Stimulated activated CD4-positive, alpha-beta T cell treated with anti-CD3 and anti-CD28 coated beads, Interleukin-2, amount 100 ng/mL, for 48 hours (primary cell): ENCODE measurements around the gene C19orf73.
"Not testable (repeated sequence)": the region's sequence is repeated elsewhere in the genome, so short reads cannot be mapped to it uniquely, and the experiment has no call there.

Experiments used
- DNase-seq, 2 donors: peaks; one replicate each; pipeline ENCODE4 v3.0.0-alpha.2; 2020

C19orf73 gene

DNA sequence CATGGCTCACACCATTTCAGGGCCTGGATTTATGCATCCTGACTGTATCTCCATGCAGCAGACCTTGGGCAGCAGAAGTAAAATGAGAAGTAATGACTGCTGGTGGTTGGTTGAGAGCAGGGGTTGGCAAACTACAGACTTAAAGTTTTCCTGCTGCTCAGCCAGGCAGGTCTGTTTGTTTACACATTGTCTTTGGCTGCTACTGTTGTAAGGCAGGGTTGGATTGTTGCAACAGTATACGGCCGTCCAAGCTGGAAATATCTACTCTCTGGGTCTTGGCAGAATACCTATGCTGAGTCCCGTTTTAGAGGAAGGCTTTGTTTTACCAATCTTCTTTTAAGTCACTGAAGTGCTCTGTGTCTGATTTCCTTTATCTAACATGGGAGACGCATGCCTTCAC is 20.1 kb downstream of the C19orf73 start:
- no peak for DNase-seq

DNA sequence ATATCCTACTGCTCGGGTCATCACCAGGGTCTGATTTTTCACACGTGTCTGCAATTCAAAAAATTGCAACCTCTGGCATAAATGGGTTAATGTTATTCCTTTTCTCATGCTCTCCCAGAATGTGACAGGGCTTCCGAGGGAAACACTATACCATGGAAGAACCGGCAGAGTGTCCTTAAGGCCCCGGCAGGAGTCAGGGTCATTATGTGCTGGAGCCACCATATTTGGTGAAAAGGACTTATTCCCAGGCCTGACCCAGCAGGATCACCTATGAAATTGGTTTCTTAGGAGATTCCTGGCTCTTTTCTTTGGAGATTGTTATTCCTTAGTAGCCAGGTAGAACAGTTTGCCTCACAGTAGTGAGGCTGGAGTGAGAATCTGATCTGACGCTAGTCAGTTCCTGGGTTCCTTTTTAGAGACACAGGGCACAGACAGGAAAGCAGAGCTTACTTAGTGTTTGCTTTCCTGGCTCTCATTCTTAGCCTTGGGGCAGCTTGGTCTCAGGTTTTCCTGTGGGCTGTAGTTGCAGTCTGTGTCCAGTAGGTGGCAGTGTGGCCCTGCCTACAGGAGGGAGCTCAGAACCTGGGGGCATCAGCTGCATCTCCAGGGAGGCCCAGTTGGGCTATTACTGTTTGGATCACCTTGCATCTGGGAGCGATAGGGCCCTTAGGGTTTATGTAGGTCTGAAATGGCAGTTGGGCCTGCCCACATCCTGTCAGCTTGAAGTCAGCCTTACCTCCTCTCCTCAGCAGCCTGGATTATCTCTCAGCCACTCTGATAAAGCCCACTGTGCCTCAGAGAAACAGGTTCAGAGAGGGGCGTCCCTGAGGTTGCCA is 21.3 kb downstream of the C19orf73 start:
- peak; percentile 68 to 74 for DNase-seq

DNA sequence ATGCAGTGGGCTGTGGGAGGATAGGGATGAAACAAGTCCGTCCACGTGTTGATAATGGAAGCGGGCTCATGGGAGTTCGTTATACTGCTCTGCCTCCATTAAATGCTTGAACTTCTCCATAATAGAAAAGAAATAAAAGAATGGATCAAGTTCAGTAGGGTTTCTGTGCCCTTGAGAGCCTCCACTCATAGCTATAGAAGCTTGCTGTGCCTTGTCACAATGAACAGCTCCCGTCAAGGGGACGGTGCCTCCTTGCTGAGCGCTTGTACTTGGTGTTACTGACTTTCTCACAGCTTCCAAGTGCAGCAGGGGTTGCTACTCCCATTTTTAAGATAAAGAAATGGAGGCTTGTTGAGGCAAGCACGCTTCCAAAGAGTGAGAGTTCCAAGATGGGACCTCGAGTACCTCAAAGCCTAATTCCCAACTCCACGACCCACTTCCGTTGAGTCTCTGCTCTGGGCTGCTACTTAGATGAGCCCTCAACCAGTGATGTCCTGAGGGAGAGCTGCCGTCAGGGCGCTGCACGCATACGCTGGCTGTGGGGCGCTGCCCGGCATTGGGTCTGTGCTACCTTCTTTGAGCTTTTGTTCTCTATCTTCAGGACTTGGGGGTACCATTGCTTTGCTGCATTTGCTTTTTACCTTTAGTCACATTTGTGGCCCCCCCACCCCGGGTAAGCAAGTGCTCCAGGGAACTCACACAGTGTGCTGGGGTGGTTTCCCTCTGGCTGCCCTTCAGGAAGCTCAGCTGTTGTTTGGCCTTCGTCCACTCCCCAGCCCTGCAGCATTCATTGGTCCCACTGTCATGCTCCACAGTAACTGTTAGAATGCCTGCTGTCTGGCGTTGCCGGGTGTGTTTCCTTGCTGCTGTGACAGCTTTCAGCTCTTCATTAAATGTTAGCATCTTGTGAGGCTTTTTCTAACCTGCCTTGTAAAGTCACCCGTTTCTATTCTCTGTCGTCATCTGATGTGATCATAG is 24.1 kb downstream of the C19orf73 start:
- no peak for DNase-seq

DNA sequence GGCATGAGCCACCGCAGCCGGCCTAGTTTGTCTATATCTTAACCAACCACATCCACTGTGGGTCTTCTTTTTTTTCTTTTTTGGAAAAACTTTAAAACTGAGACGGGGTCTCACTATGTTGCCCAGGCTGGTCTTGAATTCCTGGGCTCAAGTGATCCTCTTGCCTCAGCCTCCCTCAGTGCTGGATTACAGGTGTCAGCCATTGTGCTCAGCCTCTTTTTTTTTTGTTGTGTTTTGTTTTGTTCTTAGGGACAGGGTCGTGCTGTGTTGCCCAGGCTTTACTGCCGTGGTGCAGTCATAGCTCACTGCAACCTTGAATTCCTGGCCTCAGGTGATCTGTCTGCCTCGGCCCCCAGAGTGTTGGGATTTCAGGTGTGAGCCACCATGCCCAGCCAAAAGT is 26.3 kb downstream of the C19orf73 start:
- no peak for DNase-seq

DNA sequence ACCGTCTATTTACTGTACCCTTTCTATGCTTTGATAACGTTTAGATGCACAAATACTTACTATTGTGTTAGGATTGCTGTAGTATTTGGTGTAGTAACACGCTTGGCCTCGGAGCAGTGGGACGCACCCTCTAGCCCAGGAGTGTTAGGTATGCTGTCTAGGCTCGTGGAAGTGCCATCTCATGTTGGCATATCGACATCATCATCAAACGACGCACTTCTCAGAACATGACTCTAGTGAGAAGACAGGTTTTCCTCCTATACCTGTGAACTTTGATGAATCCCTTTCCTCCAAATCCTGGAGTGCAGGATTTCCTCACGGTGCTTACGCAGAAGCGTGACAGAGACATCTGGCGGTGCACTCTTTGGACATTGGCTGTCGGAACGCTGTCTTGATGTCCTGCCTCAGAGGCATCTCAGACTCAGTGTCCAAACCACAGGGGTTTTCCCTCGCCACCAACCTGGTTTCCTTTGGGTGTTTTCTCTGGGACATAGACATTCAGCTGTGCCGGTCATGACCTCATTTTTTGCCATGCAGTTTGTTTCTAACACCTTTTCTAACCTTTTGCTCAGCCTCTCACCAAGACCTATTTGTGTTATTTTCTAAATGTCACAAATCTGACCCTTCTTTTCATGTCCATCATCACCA is 27.4 kb downstream of the C19orf73 start:
- no peak for DNase-seq

DNA sequence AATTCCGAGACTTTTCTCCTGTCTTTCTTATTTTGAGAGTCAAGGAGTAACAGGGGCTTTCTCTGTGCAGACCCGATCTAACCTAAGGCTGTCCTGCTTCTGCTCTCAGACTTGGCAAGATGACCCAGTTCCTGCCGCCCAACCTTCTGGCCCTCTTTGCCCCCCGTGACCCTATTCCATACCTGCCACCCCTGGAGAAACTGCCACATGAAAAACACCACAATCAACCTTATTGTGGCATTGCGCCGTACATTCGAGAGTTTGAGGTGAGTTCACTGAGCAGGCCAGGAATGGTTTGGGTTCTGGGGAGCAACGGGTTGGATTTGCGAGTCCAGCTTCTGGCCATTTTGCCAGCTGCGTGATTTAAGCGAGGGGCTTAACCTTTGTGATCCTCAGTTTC is 32.6 kb downstream of the C19orf73 start:
- DNase-seq: no peak

DNA sequence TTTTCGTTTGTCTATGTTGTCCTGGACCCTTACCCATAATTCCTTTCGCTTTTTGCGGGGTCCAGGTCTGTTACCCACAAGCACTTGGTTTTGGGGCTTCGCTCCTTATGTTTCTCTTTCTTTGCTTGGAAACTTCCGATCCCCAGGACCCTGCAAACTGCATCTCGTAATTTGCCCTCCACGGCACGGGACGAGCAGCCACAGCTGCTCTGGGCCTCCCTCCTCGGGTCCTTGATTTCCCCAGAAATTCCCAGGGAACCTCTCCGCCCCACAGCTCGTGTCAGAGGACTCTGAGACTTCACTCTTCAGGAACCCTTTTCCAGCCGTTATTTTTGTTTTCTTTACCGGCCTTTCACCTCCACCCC is 33.1 kb downstream of the C19orf73 start:
- DNase-seq: no peak

DNA sequence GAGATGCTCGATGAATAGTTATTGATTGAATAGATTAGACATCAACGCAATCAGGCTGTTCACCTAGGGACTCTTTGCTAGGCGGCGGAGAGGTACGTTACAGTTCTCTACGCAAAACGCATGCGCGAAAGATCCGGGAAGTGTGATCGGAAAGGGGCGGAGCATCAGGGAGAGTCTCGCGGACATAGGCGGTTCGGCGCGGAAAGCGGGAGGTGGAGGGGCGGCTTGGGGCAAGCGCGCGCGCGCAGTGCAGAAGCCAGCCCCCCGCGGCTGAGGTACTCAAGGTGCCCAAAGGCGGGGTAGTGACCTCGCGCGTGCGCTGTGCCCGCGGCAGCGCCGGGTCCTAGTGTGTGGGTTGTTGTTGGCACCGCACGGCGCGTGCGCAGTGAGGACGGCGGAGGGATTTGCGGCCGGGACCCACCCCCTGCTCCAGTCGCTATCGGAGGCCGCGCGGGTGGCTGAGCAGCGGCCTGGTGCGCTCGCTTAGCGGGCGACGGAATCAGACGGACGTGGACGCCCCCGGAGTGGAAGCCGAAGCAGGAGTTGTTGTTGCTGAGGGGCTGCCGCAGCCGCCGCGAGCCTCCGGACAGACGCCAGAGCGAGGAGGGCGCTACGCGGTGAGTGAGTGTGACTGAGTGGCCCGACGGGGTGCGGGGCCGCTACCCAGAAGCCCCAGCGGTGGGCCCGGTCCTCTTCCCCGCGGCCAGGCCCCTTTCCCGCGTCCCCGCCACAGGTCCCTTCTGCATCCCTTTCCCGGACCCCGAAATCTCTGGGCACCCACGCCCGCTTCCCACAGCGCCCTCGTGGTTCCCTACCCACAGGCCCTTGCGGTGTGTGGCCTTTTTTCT is 33.7 kb downstream of the C19orf73 start, which contains the start of gene SNRNP70:
Gene SNRNP70, plus strand, starts transcription at position 432 of the 848 bp plus-strand sequence. CDS start 964 bp downstream, outside the sequence.
- DNase-seq: peak; percentile 97 to 98

DNA sequence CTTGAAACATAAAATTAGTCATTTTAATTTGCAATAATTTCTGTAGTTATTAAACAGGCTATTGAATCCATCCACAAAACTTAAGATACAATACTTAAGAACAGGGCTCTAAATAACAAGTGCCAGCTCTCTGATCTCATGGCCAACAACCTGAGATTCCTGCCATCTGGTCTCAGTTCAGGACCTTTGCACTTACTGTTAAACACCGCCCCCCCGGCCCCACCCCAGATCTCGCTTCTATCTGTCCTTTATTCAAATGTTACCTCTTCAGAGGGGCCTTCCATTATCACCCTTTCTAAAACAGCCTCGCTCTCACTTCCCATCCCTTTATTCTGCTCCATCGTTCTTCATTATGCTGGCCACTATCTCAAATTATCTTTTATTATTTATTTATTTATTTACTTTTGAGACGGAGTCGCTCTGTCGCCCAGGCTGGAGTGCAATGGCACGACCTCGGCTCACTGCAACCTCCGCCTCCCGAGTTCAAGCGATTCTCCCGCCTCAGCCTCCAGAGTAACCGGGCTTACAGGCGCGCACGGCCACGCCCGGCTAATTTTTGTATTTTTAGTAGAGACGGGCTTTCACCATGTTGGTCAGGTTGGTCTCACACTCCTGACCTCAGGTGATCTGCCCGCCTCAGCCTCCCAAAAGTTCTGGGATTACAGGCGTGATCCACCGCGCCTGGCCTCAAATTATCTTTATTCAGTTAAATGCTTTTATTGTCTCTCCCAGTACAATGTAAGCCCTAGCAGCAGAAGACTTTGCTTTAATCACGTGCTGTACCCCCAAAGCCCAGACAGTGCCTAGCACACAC is 34.5 kb downstream of the C19orf73 start:
- no peak for DNase-seq

DNA sequence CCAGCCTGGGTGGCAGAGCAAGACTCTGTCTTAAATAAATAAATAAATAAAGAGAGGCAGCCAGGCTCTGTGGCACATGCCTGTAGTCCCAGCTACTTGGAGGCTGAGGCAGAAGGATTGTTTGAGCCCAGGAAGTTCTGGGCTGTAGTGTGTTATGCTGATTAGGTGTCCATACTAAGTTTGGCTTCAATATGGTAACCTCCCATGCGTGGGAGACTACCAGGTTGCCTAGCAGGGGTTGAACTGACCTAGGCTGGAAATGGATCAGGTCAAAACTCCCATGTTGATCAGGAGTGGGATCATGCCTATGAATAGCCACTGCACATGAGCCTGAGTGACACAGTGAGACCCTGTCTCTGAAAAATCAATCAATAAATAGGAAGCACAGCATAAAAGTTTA is 37.7 kb downstream of the C19orf73 start:
- DNase-seq: no peak

DNA sequence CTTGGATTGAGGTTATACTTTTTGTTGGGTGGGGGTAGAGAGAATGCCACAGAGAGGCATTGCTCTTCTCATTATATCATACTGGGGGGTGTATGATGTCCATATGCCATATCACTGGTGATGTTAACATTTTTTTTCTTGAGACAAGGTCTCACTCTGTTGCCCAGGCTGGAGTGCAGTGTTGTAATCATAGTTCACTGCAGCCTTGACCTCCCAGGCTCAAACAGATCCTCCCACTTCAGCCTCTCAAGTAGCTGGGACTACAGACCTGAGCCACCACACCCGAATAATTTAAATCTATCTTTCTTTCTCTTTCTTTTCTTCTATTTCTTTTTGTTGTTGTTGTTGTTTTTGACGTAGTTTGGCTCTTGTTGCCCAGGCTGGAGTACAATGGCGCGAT is 38.6 kb downstream of the C19orf73 start:
- DNase-seq: no peak

DNA sequence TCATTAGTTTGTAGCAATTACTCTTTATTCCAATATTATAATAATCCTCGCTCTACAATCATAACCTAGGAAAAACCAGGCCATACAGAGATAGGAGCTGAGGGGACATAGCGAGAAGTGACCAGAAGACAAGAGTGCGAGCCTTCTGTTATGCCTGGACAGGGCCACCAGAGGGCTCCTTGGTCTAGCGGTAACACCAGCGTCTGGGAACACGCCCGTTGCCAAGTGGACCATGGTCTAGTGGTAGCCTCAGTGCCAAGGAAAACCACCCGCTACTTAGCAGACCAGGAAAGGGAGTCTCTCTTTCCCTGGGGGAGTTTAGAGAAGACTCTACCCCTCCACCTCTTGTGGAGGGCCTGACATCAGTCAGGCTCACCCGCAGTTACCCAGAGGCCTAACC is 44.1 kb downstream of the C19orf73 start:
- not testable (repeated sequence) for DNase-seq

DNA sequence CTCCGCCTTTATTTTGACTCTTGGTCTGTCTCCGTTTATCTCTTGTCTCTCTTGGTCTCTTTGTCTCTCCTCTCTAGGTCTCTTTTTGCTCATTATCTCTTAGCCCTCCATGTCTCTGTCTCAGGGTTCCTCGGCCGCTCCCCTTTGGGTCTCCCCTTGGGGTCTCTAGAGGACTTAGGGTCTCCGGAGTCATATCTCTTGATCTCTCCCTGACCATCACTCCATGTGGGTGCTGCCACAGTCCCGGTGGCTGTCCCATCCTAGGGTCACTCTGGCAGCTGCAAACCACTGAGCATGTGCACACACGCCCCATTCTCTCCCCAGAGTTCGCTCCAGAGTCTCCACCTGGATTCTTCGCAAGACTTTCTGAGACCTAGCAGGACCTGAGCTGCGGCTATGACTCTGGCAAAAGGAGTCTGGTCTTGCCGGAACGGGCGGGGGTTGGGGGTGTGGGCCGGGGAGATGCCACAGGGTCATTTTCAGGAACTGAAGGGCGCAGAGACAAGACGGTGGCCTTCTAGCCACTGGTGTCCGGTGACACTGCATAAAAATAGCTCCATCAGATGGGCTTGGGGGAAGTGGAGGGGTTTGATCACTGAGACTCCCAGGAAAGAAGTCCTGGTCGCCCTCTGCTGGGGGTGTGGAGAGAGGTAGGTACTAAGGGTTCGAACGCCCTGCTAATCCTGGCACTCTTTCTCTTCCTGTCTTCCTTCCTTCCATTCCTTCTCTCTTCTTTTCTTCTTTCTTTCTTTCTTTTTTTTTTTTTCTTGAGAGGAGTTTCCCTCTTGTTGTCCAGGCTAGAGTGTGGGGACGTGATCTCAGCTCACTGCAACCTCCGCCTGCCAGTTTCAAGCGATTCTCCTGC is 45.2 kb downstream of the C19orf73 start:
- no peak for DNase-seq

DNA sequence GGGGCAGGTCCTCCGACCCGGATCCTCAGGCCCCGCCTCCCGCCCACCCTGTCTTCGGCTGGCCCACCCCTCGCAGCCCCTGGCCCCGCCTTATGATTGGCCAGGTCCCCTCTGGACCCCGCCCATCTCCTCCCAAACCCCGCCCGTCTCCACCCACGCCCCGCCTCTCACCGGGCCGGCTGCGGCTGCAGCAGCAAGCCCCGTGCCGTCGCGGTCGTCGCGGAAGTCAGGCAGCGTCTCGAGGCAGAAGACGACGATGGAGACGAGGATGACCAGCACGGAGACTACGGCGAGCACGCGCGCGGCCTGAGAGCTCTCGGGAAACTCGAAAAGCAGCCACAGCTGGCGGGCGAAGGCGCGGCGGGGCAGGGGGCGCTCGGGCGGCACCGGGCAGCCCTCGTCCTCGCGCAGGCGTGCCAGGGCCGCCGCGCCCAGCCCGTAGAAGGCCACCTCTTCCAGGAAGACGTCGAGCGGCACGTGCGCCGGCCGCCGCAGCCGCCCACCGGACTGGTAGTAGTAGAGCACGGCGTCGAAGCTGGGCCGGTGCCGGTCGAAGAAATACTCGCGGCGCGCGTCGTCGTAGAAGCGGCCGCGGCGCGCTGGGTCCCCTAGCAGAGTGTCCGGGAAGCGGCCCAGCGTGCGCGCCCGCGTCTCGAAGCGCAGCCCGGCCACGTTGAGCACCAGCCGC is 46.9 kb downstream of the C19orf73 start:
- DNase-seq: no peak

DNA sequence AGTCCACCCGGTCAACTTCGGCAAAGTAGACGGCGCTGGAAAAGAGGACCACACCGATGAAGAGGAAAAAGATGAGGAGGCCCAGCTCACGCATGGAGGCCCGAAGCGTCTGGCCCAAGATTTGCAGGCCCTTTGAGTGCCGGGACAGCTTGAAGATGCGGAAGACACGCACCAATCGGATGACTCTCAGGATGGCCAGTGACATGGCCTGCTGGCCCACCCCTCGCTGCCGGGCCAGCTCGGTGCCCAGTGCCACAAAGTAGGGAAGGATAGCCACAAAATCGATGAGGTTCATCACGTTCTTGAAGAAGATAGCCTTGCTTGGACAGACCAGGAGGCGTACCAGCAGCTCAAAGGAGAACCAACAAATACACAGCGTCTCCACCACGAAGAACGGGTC is 48.5 kb downstream of the C19orf73 start:
- no peak for DNase-seq

DNA sequence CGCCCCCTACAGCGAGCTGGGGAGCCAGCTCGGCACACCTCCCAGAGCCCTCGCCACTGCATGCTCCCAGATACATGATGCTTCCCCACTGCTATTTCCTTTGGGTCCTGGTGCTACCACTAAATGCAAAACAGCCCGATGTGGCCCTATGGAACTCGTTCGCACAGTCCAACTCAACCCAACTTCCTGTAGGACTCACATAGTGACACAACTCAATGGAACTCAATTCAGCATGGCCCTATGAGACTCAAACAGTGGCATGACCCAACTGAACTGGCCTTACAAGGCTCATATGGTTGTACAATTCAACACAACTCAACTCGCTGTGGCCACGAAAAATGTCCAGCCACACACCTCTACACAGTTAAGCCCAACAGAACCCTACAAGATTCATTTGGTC is 49.9 kb downstream of the C19orf73 start:
- DNase-seq: no peak
